Stomach (tissue), 9 donors: ENCODE measurements around the gene PTPRG. TPM values are rescaled to one million over a fixed set of nuclear protein-coding genes. Genes with fewer than 3 reads are reported as not detected.

Experiments
- DNase-seq, 2 donors: peaks; one replicate each; pipeline versions ENCODE4 v3.0.0 to v3.0.0-alpha.2; 2013 to 2019
- H3K27ac ChIP-seq, 5 donors: fragments of 200-600 bp in 4 of 5; sonication (generic) in 4 of 5; one replicate each; pipeline ENCODE4 v1.5.1; 2013 to 2019; ENCODE audit warnings: mild to moderate bottlenecking in 1 of 5, moderate library complexity in 1 of 5
- H3K27me3 ChIP-seq, 3 donors: fragments of 200-600 bp; sonication (generic); one replicate each; pipeline ENCODE4 v1.5.1; 2017 to 2019; ENCODE audit warnings: mixed run types in 1 of 3
- H3K36me3 ChIP-seq, 4 donors: fragments of 200-600 bp; sonication (generic); 1 replicate in 3 of 4; 2 replicates in 1 of 4; pipeline ENCODE4 v1.5.1; 2016 to 2019
- H3K4me1 ChIP-seq, 4 donors: fragments of 200-600 bp; sonication (generic); one replicate each; pipeline ENCODE4 v1.5.1; 2016 to 2019
- H3K4me3 ChIP-seq, 4 donors: fragments of 200-600 bp; sonication (generic) in 3 of 4; one replicate each; pipeline ENCODE4 v1.5.1; 2016 to 2019; ENCODE audit warnings: mild to moderate bottlenecking in 1 of 4
- H3K9me3 ChIP-seq, 4 donors: fragments of 200-600 bp; sonication (generic); one replicate each; pipeline ENCODE4 v1.5.1; 2016 to 2019
- CTCF ChIP-seq, 7 experiments: fragments of 450-650 bp in 4 of 7; fragments of 200-600 bp in 3 of 7; sonication (generic) in 3 of 7; IDR thresholded peaks; one replicate each; pipeline ENCODE4 v1.5.1; 2016 to 2019; ENCODE audit warnings: antibody characterized with exemption in 7 of 7, control low read depth in 2 of 7, mild to moderate bottlenecking in 1 of 7
- EP300 ChIP-seq: sonication (generic); formaldehyde crosslinking; IDR thresholded peaks from one replicate; pipeline ENCODE4 v1.6.1; 2017; ENCODE audit warnings: antibody characterized with exemption
- POLR2A ChIP-seq, 4 donors: fragments of 450-650 bp; IDR thresholded peaks; one replicate each; pipeline ENCODE4 v1.6.1; 2016; ENCODE audit warnings: antibody characterized with exemption in 4 of 4, control low read depth in 2 of 4, mild to moderate bottlenecking in 1 of 4, moderate library complexity in 1 of 4
- POLR2AphosphoS5 ChIP-seq, 3 donors: sonication (generic); formaldehyde crosslinking; IDR thresholded peaks; one replicate each; pipeline ENCODE4 v1.6.1; 2016; ENCODE audit warnings: antibody characterized with exemption in 3 of 3
- WGBS, 5 donors: extraction: QIAGEN DNeasy Blood & Tissue Kit in 3 of 5; methylation state at CpG; one replicate each; pipeline versions ENCODE4 v1.1.5 to v1.1.7; 2013 to 2018; 5-methylcytosine and 5-hydroxymethylcytosine counted together
- intact Hi-C: fragments of 100-400 bp; cut with DNase I; formaldehyde crosslinking; loops from one replicate; pipeline ENCODE4 v1.15.1; 2023; ENCODE audit warnings: low total_unique reads
- polyA plus RNA-seq, 3 donors: library from polyadenylated mRNA; stranded (reverse); fragments of 200-250 nt; gene quantifications; one replicate each; pipeline ENCODE4 v1.2.3, GENCODE V29; 2013
- total RNA-seq, 5 donors: library from RNA; depleted of rRNA; stranded (reverse); fragments of >200 nt; gene quantifications; one replicate each; pipeline versions ENCODE4 v1.1.0 to v1.2.3, GENCODE V29; 2014 to 2016
- donor health status: healthy with polysubstance abuse.
- donor health status: Bipolar disorder and iron deficiency.
- donor health status: healthy.

The PTPRG gene
- total and polyA plus RNA-seq, 8 donors = 2.4 to 96.0 (median 22.0) TPM

GRCh38 chr3:62203152-62203551 lies 641.8 kb downstream of the PTPRG start:
- no peak for DNase-seq
- WGBS, 5 donors = 94 to 95% (median 95%) methylated on average over 12 to 22 of the region's 22 CpGs
- Histone ChIP-seq H3K27ac (no peak overlapping the region), H3K4me3 (no peak overlapping the region), H3K36me3 (peaks cover 3 to 38% (median 24%) of the 10 kb centered on the region in 4 donors), H3K4me1 (no peaks in the 10 kb centered on the region), H3K9me3 (no peaks in the 10 kb centered on the region), H3K27me3 (no peaks in the 10 kb centered on the region)
- intact Hi-C loops = no loop called here
- TF ChIP-seq EP300 (no peak), POLR2AphosphoS5 (IDR thresholded peaks at IDR 0.05) (no peak), CTCF (IDR thresholded peaks at IDR 0.05) (no peak), POLR2A (IDR thresholded peaks at IDR 0.05) (no peak)

GRCh38 chr3:62203561-62203960 lies 642.2 kb downstream of the PTPRG start:
- WGBS, 5 donors = 91 to 96% (median 95%) methylated on average over 19 of the region's 19 CpGs
- TF ChIP-seq CTCF (IDR thresholded peaks at IDR 0.05) (no peak), POLR2AphosphoS5 (IDR thresholded peaks at IDR 0.05) (no peak), EP300 (no peak), POLR2A (IDR thresholded peaks at IDR 0.05) (no peak)

GRCh38 chr3:62207197-62207596 lies 645.8 kb downstream of the PTPRG start:
- H3K4me3 ChIP-seq = no peak overlapping the region
- H3K27me3 ChIP-seq = no peaks in the 10 kb centered on the region
- peaks cover 3 to 35% (median 24%) of the 10 kb centered on the region in 4 donors for H3K36me3 ChIP-seq
- WGBS, 5 donors = 62 to 90% (median 88%) methylated on average over 3 of the region's 3 CpGs
- DNase-seq = no peak
- no peak overlapping the region for H3K27ac ChIP-seq
- intact Hi-C loops = no loop called here
- no peaks in the 10 kb centered on the region for H3K9me3 ChIP-seq
- no peak for TF ChIP-seq EP300
- no peak for TF ChIP-seq POLR2AphosphoS5 (IDR thresholded peaks at IDR 0.05)
- no peak for TF ChIP-seq POLR2A (IDR thresholded peaks at IDR 0.05)
- TF ChIP-seq CTCF (IDR thresholded peaks at IDR 0.05) = no peak
- peaks cover 0 to 7% (median 0%) of the 10 kb centered on the region in 4 donors for H3K4me1 ChIP-seq

More at GRCh38 chr3:62203561-62203960, 642.2 kb downstream of the PTPRG start:
- no peak for DNase-seq
- Histone ChIP-seq H3K9me3 (no peaks in the 10 kb centered on the region), H3K27ac (no peak overlapping the region), H3K4me3 (no peak overlapping the region), H3K36me3 (peaks cover 3 to 38% (median 24%) of the 10 kb centered on the region in 4 donors), H3K4me1 (no peaks in the 10 kb centered on the region), H3K27me3 (no peaks in the 10 kb centered on the region)
- intact Hi-C loops = no loop called here

- no peak overlapping the region for H3K27ac ChIP-seq
- H3K4me3 ChIP-seq = no peak overlapping the region
- WGBS, 5 donors = 89 to 95% (median 93%) methylated on average over 4 of the region's 4 CpGs
- DNase-seq = no peak
- peaks cover 3 to 23% (median 18%) of the 10 kb centered on the region in 4 donors for H3K36me3 ChIP-seq
- TF ChIP-seq CTCF (IDR thresholded peaks at IDR 0.05) (no peak), EP300 (no peak), POLR2A (IDR thresholded peaks at IDR 0.05) (no peak), POLR2AphosphoS5 (IDR thresholded peaks at IDR 0.05) (no peak)
- H3K27me3 ChIP-seq = no peaks in the 10 kb centered on the region
- no peaks in the 10 kb centered on the region for H3K9me3 ChIP-seq
- intact Hi-C loops = no loop called here
- H3K4me1 ChIP-seq = peaks cover 0 to 7% (median 0%) of the 10 kb centered on the region in 4 donors
These were observed 647.0 kb downstream of the PTPRG start for GRCh38 chr3:62208385-62208784.
